Keratinocyte (primary cell): ENCODE measurements around the gene ARID1B. TPM values are rescaled to one million over a fixed set of nuclear protein-coding genes. Genes with fewer than 3 reads are reported as not detected.

ENCODE experiments used
- DNase-seq: peaks from one replicate; pipeline ENCODE4 v3.0.0-alpha.2; 2011; ENCODE audit warnings: low read depth, missing footprints, low spot score
- FAIRE-seq: peaks from 2 replicates; lab custom pipeline; 2011; peaks lifted over from hg19 to GRCh38; lab: Jason Lieb, UNC
- H2AFZ ChIP-seq: 2 replicates; pipeline ENCODE4 v1.6.0; 2012; ENCODE audit warnings: low read length, control low read depth, inconsistent platforms; ENCODE audit not compliant: control insufficient read depth
- H3K27ac ChIP-seq: 2 replicates; pipeline ENCODE4 v1.5.1; 2011; ENCODE audit warnings: low read length; ENCODE audit not compliant: control insufficient read depth, insufficient read depth
- H3K27me3 ChIP-seq: 3 replicates; pipeline ENCODE4 v1.6.0; 2011; ENCODE audit warnings: low read length; ENCODE audit not compliant: control insufficient read depth, insufficient read depth; ENCODE audit errors: extremely low read depth
- H3K36me3 ChIP-seq, 2 experiments: 2 replicates in 1 of 2; 3 replicates in 1 of 2; pipeline ENCODE4 v1.5.1; 2011; ENCODE audit warnings: low read length in 2 of 2, mild to moderate bottlenecking in 1 of 2; ENCODE audit not compliant: control insufficient read depth in 2 of 2, insufficient read depth in 2 of 2; ENCODE audit errors: extremely low read depth in 1 of 2
- H3K4me1 ChIP-seq: 3 replicates; pipeline ENCODE4 v1.5.1; 2011; ENCODE audit warnings: low read length; ENCODE audit not compliant: control insufficient read depth, insufficient read depth; ENCODE audit errors: extremely low read depth
- H3K4me2 ChIP-seq: 3 replicates; pipeline ENCODE4 v1.6.0; 2011; ENCODE audit warnings: low read depth, low read length; ENCODE audit not compliant: control insufficient read depth, insufficient read depth; ENCODE audit errors: extremely low read depth
- H3K4me3 ChIP-seq, 3 experiments: fragments of 200-600 bp in 1 of 3; sonication (generic) in 1 of 3; 2 replicates in 2 of 3; 3 replicates in 1 of 3; pipeline ENCODE4 v1.5.1; 2011 to 2016; ENCODE audit warnings: low read length in 3 of 3, mild to moderate bottlenecking in 3 of 3, control low read depth in 2 of 3, inconsistent platforms in 1 of 3, low read depth in 1 of 3, mixed read lengths in 1 of 3, mixed run types in 1 of 3, moderate library complexity in 1 of 3; ENCODE audit not compliant: control insufficient read depth in 2 of 3, insufficient read depth in 2 of 3; ENCODE audit errors: extremely low read depth in 1 of 3
- H3K79me2 ChIP-seq: 2 replicates; pipeline ENCODE4 v1.6.0; 2012; ENCODE audit warnings: low read length; ENCODE audit not compliant: control insufficient read depth, insufficient read depth
- H3K9ac ChIP-seq: 3 replicates; pipeline ENCODE4 v1.6.0; 2011; ENCODE audit warnings: low read length; ENCODE audit not compliant: control insufficient read depth, insufficient read depth; ENCODE audit errors: extremely low read depth
- H3K9me1 ChIP-seq: 3 replicates; pipeline ENCODE4 v1.6.0; 2011; ENCODE audit warnings: low read length; ENCODE audit not compliant: control insufficient read depth, insufficient read depth; ENCODE audit errors: extremely low read depth
- H3K9me3 ChIP-seq: 2 replicates; pipeline ENCODE4 v1.5.1; 2012; ENCODE audit warnings: low read depth, low read length; ENCODE audit not compliant: control insufficient read depth
- H4K20me1 ChIP-seq: 3 replicates; pipeline ENCODE4 v1.6.0; 2011; ENCODE audit warnings: low read length; ENCODE audit not compliant: control insufficient read depth, insufficient read depth; ENCODE audit errors: extremely low read depth
- EZH2 ChIP-seq: IDR thresholded peaks from one replicate; pipeline ENCODE4 v1.6.1; 2012; ENCODE audit warnings: inconsistent platforms, mild to moderate bottlenecking, low read length, moderate library complexity
- dilution Hi-C: fragments of 300-500 bp; cut with MboI; formaldehyde crosslinking; loops from one replicate; pipeline ENCODE4 v1.7.0; 2020; ENCODE audit warnings: low sequenced_read_pairs; ENCODE audit not compliant: extremely low pct_ligation_motif_present
- polyA plus RNA-seq, 5 experiments: library from polyadenylated mRNA; depleted of rRNA in 3 of 5; stranded (reverse) in 3 of 5; stranded (forward) in 1 of 5; unstranded in 1 of 5; fragments of >200 nt; gene quantifications; 1 replicate in 1 of 5; 2 replicates in 3 of 5; 3 replicates in 1 of 5; pipeline versions ENCODE4 v1.2.1 to v1.2.3, GENCODE V29; 2011 to 2012; ENCODE audit warnings: missing spikeins in 2 of 5, low read depth in 1 of 5, low replicate concordance in 1 of 5
- TF ChIP-seq, protein P1 (sequence below), 3 experiments: IDR thresholded peaks in 1 of 3; conservative IDR thresholded peaks in 1 of 3; optimal IDR thresholded peaks in 1 of 3; 2 replicates in 2 of 3; 3 replicates in 1 of 3; pipeline versions ENCODE3 to v1.5.1; 2011; ENCODE audit warnings: low read length in 3 of 3, mild to moderate bottlenecking in 3 of 3, moderate library complexity in 2 of 3, control low read depth in 1 of 3, inconsistent platforms in 1 of 3; ENCODE audit not compliant: insufficient read depth in 2 of 3; ENCODE audit errors: extremely low read depth in 1 of 3

Gene ARID1B
- polyA plus RNA-seq, 1 donor (not counting 4 experiments of a cell fraction or from before 2014, with no cell fraction given): 14.9 TPM

DNA sequence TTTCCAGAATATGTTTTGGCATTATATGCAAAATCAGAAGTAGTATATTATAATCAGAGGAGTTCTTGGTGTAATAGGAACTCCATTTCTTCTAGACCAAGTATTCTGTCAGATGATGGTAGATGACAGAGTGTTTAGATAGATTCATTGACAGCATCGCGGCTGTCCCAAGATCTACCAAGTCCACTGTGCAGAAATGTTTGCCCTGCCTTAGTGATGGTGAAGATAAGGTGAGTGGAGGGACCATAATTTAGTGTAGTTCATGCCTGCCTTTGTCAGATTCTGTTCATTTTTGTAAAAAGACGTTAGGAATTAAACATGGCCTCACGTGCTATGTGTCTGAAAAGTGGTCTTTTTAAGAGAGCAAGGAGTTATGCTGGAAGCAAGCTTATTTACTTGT, 270.1 kb downstream of the ARID1B start:
- Histone ChIP-seq H3K4me1 (no peaks in the 10 kb centered on the region), H3K27me3 (no peaks in the 10 kb centered on the region), H4K20me1 (no peaks in the 10 kb centered on the region), H3K9me1 (no peaks in the 10 kb centered on the region), H3K79me2 (no peaks in the 10 kb centered on the region), H3K27ac (no peak overlapping the region), H3K9ac (no peak overlapping the region), H2AFZ (no peak overlapping the region), H3K4me2 (no peak overlapping the region), H3K36me3 (no peaks in the 10 kb centered on the region), H3K4me3 (no peak overlapping the region), H3K9me3 (no peaks in the 10 kb centered on the region)
- TF ChIP-seq EZH2: no peak
- TF ChIP-seq, protein P1, sequence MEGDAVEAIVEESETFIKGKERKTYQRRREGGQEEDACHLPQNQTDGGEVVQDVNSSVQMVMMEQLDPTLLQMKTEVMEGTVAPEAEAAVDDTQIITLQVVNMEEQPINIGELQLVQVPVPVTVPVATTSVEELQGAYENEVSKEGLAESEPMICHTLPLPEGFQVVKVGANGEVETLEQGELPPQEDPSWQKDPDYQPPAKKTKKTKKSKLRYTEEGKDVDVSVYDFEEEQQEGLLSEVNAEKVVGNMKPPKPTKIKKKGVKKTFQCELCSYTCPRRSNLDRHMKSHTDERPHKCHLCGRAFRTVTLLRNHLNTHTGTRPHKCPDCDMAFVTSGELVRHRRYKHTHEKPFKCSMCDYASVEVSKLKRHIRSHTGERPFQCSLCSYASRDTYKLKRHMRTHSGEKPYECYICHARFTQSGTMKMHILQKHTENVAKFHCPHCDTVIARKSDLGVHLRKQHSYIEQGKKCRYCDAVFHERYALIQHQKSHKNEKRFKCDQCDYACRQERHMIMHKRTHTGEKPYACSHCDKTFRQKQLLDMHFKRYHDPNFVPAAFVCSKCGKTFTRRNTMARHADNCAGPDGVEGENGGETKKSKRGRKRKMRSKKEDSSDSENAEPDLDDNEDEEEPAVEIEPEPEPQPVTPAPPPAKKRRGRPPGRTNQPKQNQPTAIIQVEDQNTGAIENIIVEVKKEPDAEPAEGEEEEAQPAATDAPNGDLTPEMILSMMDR (optimal IDR thresholded peaks at IDR 0.05 in 1 of 3, IDR thresholded peaks at IDR 0.05 in 1 of 3, conservative IDR thresholded peaks at IDR 0.05 in 1 of 3; ENCODE audit: extremely low read depth in 1 of 3, insufficient read depth in 2 of 3, low read length in 3 of 3): no peak
- dilution Hi-C loops: no loop called here
- DNase-seq (no peak), FAIRE-seq (no peak)

DNA sequence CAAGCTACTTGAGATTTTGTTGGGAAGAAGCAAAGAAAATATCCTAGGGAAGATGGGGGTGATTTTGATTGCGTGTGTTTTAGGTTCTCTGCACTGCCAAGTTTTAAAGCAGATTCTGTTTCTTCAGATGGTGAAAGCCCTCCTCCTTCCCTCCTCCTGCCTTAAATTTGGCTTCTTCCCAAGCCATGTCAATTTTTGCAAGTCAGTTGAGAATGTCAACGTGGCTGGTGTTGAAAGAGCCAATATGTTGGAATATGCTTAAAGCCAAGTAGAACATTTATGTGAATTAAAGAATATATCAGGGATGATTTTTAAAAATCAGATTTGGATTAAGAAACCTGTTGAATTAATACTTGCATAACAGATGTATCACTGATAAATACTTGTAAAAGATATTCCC, 270.8 kb downstream of the ARID1B start:
- TF ChIP-seq, protein P1 (optimal IDR thresholded peaks at IDR 0.05 in 1 of 3, IDR thresholded peaks at IDR 0.05 in 1 of 3, conservative IDR thresholded peaks at IDR 0.05 in 1 of 3; ENCODE audit: extremely low read depth in 1 of 3, insufficient read depth in 2 of 3, low read length in 3 of 3): no peak
- no peak for TF ChIP-seq EZH2
- Histone ChIP-seq H2AFZ (no peak overlapping the region), H3K27me3 (no peaks in the 10 kb centered on the region), H3K36me3 (no peaks in the 10 kb centered on the region), H3K79me2 (no peaks in the 10 kb centered on the region), H3K9me1 (no peaks in the 10 kb centered on the region), H3K4me2 (no peak overlapping the region), H3K4me1 (no peaks in the 10 kb centered on the region), H3K9me3 (no peaks in the 10 kb centered on the region), H3K9ac (no peak overlapping the region), H4K20me1 (no peaks in the 10 kb centered on the region), H3K27ac (no peak overlapping the region), H3K4me3 (no peak overlapping the region)
- no peak for FAIRE-seq
- dilution Hi-C loops: no loop called here
- DNase-seq: no peak
